Putamen (tissue), 1 donor: ENCODE measurements around the gene ZNF687.
A peak's percentile ranks its signal among the peaks of the same experiment; 100 is the strongest.
"Not testable (repeated sequence)": the region's sequence is repeated elsewhere in the genome, so short reads cannot be mapped to it uniquely, and the experiment has no call there.

ENCODE experiments used
- DNase-seq: peaks from one replicate; pipeline ENCODE4 v3.0.0-alpha.2; 2016; ENCODE audit warnings: low spot score

ZNF687 gene, protein sequence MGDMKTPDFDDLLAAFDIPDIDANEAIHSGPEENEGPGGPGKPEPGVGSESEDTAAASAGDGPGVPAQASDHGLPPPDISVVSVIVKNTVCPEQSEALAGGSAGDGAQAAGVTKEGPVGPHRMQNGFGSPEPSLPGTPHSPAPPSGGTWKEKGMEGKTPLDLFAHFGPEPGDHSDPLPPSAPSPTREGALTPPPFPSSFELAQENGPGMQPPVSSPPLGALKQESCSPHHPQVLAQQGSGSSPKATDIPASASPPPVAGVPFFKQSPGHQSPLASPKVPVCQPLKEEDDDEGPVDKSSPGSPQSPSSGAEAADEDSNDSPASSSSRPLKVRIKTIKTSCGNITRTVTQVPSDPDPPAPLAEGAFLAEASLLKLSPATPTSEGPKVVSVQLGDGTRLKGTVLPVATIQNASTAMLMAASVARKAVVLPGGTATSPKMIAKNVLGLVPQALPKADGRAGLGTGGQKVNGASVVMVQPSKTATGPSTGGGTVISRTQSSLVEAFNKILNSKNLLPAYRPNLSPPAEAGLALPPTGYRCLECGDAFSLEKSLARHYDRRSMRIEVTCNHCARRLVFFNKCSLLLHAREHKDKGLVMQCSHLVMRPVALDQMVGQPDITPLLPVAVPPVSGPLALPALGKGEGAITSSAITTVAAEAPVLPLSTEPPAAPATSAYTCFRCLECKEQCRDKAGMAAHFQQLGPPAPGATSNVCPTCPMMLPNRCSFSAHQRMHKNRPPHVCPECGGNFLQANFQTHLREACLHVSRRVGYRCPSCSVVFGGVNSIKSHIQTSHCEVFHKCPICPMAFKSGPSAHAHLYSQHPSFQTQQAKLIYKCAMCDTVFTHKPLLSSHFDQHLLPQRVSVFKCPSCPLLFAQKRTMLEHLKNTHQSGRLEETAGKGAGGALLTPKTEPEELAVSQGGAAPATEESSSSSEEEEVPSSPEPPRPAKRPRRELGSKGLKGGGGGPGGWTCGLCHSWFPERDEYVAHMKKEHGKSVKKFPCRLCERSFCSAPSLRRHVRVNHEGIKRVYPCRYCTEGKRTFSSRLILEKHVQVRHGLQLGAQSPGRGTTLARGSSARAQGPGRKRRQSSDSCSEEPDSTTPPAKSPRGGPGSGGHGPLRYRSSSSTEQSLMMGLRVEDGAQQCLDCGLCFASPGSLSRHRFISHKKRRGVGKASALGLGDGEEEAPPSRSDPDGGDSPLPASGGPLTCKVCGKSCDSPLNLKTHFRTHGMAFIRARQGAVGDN

DNA sequence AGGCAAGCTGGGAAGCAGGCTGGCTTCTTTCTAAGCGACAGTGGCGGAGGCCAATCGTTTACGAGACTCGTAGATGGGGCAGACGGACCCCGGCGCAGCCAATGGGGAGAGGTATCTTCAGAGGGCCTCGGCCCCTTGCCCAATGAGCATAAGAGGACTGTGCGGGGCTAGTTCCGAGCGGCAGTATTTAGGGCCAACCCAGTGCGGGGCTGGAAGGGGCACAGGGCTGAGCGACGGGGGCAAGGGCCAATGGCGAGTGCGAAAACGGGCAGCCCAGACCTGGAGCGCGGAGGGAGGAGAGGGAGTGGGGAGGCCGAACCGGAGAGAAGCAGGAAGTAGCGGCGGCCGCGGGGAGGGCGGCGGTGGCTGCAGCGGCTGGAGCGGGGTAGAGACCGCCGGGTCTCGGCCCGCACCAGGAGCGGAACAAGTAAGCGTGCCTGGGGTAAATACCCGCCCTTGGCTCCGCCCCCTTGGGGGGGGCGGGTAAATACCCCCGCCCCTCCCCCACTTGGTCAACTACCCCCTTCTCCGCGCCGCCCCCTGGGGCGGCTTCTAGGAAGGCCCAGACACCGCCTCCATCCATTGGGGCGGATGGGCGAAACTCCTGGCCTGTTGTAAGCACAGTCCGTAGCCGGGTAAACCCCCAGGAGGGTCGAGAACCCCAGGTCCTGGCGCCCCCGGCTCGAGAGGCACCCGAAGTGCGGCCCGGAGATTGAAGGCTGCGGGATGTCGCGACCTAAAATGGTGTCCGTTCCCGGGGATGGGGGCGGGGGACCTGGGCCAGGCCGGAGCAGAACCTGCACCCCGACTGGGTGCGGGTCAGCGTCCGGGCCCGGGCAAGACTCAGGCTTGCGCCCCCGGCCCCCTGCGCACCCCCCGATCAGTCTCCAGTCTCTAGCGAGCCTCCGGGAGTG lies at the start of gene ZNF687:
Gene ZNF687, plus strand, starts transcription at position 331 of the 914 bp plus-strand sequence. CDS start 3,993 bp downstream, outside the sequence.
- DNase-seq, result peak; percentile 100

DNA sequence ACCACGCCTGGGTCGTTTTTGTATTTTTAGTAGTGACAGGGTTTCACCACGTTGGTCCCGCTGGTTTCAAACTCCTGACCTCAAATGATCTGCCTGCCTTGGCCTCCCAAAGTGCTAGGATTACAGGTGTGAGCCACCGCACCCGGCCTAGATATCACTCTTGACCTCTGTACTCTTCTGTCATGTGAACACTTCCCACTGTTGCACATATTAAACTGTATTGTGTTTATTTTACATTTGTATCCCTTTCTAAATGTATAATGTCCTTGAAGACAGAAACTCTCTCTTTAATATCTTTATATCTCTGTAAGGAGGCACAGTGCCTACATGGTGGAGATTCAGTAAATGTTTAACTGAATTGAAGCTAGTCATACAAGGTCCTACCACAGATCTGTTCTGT lies 46.9 kb upstream of the ZNF687 start:
- DNase-seq, result no peak

DNA sequence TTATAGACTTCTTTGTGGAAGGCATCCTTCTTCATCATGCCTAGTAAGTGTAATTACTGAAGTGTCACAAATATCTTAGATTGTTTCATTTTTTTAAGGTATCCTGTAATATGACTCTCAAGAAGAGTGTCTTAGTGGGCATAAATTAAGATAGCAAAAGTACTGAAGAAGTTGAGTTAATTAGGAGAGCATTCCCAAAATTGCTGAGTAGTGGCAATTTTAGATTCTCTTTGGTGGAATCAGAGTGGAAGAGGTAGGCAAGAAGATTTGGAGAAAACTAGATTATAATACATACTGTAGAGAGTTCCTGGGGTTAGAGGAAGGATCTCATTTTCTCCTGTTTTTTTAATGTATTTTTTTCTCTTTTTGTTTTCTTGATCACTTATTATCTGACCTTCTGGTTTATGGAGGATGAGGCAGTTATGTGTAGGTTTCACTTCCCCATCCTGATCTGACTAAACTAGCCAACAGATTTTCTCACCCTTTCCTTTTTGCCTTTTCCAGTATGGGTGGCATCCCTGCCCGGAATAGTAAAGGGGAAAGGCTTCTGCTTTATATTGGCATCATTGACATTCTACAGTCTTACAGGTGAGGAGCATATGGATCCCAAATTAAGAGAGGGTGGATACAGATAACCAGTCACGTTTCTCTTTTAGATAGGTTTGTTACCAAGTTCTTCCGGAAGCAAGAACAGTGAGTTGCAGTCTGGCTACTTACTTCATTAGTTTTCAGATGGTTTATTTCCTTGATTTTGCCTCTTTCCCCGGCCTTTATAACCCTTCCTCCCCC lies 44.2 kb upstream of the ZNF687 start:
- no peak for DNase-seq

DNA sequence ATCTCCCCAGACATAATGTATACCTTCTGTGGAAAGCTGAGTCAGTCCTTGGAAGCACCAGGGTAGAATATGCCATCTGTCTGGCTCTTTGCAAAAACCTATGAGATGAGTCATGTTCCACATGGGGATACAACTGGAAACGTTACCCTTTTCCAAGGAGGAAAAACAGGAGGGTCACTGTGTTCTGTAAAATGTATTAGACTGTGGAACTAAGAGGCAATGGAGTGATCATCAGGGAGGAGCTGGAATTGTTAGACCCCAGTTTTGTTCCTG lies 43.7 kb upstream of the ZNF687 start:
- no peak for DNase-seq

DNA sequence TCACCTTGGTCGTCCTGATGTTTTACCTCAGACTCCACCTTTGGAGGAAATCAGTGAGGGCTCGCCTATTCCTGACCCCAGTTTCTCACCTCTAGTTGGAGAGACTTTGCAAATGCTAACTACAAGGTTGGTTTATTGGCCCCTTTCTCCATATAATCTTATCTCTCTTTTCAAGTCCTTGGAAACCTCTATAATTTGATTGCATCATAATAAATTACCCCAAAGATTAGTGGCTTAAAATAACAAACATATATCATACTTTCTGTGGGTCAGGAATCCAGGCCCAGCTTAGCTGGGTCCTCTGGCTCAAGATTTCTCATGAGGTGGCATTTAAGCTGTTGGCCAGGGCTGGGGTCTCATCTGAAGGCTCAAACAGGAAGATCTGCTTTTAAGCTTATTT lies 39.7 kb upstream of the ZNF687 start:
- no peak for DNase-seq

DNA sequence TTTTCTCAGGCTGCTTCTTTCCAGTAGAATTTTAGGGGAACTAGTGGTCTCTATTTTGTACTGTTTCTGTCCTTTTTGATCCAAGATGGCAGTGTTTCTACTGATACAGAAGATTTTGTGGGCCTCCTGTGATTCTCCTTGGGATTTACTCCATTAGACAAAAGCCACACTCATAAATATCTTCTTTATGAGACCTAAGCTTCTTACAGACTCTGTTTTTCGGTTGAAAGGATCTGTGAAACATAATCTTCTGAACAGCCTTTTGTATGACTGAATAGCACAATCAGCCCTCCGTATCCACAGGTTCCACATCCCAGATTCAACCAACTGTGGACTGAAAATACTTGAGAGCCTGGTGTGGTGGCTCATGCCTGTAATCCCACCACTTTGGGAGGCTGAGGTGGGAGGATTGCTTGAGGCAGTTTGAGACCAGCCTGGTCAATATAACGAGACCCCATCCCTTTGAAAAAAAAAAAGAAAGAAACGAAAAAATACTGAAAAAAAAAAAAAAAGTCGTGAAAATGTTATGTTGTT lies 38.3 kb upstream of the ZNF687 start:
- DNase-seq, result no peak

DNA sequence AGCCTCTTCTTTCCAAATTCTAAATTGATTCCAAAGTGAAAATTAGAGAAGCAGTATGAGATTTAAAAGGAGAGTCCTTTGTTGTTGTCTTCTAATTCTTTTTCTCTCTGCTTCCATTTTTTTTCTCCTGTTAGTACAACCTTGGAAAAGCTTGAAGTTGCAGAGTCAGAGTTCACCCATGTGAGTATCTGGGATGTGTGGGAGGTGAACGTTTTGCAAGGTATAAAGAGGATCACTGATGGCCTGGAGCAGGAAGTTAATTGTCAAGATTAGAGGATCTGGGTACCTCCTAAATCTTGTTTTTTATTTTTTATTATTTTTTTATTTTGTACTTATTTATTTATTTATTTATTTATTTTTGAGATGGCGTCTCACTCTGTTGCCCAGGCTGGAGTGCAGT lies 35.3 kb upstream of the ZNF687 start:
- no peak for DNase-seq

DNA sequence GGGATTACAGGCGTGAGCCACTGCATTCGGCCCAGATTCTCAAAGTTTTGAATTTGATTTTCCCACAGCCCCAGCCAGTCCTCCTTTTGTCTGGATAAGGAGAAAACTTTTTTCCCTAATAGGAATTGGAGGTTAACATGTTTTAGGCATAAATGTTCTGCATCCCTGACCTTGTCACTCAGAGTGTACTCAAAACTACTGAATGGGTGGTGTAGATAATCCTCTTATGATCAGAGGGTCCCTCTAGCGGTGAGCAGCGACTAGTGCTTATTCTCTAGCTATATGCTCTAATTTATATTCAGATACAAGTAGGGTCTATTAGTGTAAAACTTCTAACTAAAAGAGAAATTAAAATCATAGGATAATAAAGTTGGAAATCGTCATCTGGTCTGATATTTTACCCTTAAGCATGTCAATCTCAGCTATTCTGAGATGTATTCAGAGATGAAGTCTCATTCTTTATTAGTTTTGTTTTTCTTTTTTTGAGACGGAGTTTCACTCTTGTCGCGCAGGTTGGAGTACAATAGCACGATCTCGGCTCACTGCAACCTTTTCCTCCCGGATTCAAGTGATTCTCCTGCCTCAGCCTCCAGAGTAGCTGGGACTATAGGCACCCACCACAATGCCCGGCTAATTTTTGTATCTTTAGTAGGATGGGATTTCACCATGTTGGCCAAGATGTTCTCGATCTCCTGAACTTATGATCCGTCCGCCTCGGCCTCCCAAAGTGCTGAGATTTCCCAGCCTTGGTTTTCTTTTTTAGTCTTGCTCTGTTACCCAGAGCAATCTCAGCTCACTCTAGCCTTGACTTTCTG lies 30.2 kb upstream of the ZNF687 start:
- DNase-seq, result peak; percentile 58

DNA sequence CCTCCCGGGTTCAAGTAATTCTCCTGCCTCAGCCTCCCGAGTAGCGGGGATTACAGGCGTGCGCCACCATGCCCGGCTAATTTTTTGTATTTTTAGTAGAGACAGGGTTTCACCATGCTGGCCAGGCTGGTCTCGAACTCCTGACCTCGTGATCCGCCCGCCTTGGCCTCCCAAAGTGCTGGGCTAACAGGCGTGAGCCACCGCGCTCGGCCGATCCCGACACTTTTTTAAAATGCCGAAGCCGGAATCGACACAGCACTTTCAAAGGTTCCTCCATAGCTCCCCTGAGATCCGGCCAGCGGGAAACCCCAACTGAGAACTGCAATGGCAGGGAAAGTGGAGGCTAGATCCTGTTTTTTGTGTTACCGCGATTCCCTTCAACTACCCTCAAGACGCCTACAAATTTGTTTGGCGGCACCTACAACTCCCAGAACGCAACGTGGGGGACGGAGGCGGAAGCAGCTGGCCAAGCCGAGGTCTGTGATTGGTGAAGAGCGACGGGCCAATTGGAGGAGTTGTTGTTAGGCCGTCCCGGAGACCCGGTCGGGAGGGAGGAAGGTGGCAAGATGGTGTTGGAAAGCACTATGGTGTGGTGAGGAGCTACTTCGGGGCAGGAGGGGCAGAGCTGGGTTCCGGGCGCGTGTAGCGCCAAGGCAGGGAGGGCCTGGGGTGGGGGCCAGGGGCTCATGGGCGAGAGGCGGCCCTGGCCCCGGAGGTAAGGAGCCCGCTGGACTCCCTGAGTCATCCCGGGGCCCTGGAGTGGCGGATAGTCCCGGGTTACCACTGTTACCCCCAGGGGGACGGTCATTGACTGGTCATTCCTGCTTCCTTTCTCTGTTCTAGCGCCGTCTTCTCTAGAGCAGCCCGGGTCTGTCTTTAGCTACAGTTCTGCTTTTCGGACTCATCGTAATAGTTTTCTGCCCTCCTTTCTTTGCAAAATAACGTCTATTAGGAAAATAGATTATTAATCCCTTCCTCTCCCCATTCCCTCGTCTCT lies 27.6 kb upstream of the ZNF687 start, which contains the start of gene PSMD4:
Gene PSMD4, plus strand, starts transcription at position 518 of the 997 bp plus-strand sequence. Its CDS starts 49 bp downstream, at position 567.
- peak; percentile 97 for DNase-seq

DNA sequence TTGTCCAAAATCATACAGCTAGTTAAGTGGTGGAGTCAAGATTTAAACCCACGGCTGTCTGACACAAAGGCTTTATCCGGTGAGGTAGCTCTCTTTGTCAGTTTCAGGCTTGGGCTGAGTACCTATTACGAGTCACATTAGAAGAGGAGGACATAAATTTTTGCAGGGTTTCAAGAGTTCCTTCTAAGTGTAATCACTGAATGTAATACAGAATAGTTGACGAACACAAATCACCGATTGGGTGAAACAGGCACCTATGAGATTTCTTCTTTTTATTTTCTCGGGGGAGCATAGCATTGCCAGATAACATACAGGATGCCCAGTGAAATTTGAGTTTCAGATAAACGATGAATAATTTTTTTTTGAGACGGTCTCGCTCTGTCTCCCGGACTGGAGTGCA lies 26.7 kb upstream of the ZNF687 start:
- DNase-seq, result no peak

DNA sequence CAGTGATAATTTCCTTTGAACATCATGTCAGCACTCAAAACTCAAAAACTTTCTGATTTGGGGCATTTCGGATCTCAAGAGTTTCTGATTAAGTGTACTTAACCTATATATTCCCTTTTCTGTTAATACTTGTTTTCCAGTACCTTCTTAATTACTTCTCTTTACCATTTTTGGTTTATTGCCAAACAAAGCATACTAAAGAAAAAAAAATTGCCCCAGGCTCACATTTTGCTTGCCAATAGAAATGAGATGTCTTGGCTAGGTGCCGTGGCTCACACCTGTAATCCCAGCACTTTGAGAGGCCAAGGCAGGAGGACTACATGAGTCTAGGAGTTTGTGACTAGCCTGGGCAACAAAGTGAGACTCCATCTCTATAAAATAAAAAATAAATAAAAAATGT lies 22.7 kb upstream of the ZNF687 start:
- no peak for DNase-seq

DNA sequence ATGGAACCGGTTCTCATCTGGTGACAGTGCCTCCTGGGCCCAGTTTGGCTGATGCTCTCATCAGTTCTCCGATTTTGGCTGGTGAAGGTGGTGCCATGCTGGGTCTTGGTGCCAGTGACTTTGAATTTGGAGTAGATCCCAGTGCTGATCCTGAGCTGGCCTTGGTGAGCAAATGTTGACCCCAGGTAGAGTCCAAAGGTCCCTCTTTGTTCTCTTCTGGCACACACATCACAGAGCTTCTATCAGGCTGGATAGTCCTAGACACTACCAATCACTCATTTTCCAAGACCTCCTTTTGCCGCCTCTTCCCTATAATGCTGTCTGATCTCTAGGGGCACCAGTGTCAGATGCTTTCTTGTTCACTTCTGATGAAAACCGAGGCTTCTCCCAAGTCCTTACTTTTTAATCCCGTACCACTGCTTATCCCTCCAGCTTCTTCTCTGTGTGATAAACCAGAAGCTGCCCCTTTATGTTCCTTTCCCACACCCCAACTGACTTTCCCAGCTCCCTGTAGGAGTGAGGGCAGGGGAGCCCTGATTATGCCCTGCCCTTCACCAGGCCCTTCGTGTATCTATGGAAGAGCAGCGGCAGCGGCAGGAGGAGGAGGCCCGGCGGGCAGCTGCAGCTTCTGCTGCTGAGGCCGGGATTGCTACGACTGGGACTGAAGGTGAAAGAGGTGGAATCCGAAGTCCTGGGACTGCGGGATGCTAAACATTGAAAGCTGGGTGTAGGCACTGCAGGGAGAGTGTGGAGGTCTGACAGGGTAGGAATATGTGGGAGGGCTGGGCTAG lies 16.5 kb upstream of the ZNF687 start:
- no peak for DNase-seq

DNA sequence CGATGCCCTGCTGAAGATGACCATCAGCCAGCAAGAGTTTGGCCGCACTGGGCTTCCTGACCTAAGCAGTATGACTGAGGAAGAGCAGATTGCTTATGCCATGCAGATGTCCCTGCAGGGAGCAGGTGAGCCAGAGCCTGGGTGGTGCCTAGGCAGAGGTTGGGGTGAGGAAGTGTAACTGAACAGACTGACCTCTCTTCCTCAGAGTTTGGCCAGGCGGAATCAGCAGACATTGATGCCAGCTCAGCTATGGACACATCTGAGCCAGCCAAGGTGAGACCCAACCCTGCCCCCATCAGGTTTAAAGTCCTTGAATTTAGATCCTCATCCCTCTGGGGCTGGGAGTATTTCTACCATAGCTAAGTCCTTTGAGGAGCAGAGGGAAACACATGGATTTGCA lies 15.8 kb upstream of the ZNF687 start:
- DNase-seq, result no peak

DNA sequence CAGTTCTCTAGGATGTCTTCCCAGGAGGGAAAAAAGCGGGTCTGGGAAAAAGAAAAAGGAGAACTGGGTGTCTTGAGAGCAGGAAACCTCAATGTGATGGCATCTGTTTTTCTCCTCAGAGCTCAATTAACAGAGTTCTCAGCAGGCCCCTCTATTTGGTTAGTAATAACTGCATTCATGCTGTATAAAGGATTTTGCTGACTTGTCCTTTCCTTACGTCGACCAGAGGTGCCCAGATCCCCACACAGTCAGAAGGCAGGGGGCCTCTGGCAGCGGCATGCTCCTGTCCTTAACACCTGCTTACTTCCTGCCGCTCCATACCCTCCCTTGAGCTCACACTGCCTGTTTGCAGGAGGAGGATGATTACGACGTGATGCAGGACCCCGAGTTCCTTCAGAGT lies 15.3 kb upstream of the ZNF687 start:
- DNase-seq, result no peak

DNA sequence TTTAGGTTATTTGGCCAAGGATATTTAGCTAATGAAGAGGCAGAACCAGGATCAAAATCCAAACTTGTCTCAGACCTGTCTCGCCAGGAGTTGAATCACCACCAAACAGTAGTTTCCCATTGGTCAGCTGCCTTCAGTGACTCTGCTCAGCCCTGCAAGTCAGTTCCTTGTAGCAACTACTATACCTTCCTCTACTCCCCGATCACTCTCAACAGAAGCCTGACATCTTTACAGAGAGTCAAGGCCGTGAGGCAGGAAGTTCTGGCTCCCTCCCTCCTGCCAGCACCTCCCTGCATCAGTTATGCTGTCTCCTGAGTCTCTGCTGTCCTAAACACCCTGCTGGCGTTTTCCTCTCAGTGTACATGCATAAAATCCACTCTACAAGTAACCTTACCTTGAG lies 14.3 kb upstream of the ZNF687 start:
- no peak for DNase-seq

DNA sequence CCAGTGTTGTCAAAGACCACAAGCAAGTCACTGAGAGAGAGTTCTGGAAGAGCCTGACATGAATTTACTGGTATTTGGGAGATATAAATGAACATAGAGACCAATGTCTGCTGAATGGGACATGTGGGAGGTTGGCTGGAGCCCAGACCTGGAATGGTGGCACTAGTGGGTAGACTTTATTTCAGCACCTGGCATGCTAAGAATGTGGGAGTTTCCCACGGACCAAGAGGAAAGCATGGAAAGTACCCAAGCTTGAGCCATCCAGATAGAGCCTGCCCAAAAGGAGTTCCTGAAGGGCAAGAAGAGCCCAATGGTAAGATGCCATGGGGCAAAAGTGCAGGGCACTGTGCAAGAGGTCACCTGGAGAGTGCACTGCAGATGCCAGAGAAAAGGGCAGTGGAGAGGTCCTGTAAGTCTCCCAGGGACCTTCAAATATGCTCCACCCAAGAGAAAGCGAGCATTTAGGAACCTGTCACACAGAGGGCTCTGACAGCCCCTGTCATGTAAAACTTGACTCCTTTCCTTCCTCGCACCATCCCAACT lies 8.1 kb upstream of the ZNF687 start:
- no peak for DNase-seq

DNA sequence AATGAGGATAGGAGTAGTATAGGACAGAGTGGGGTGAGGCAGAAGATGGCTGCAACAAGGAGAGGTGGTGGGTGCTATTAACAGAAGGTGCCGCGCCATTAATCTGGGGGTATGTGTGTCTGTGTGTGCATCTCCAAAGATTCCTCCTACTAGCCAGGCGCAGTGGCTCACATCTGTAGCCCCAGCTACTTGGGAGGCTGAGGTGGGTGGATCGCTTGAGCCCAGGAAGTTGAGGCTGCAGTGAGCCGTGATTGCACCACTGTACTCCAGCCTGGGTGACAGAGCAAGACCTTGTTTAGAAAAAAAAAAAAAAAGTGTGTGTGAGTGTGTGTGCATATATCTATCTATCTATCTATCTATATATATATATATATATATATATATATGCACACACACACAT lies 6.8 kb upstream of the ZNF687 start:
- not testable (repeated sequence) for DNase-seq
